BJ (cell line): Measurements from ENCODE around the gene CRYGS. TPM values are rescaled to one million over a fixed set of nuclear protein-coding genes. Genes with fewer than 3 reads are reported as not detected.

Source experiments
- CTCF ChIA-PET: fragments of 350-600 bp; formaldehyde crosslinking; extraction: SDS; loops from one replicate; lab custom pipeline; 2021; ENCODE audit warnings: antibody characterized with exemption, inconsistent platforms; lab: Yijun Ruan, JAX
- POLR2A ChIA-PET: fragments of 300-600 bp; sonication (Branson Sonifier 250); formaldehyde crosslinking; extraction: SDS; loops from one replicate; lab custom pipeline; 2021; ENCODE audit warnings: antibody characterized with exemption; lab: Charles Lee
- DNase-seq: peaks from one replicate; pipeline ENCODE4 v3.0.0-alpha.2; 2011; ENCODE audit warnings: low read depth
- H3K27me3 ChIP-seq: 2 replicates; pipeline ENCODE4 v1.6.0; 2011; ENCODE audit warnings: low read length; ENCODE audit not compliant: control insufficient read depth, insufficient read depth
- H3K36me3 ChIP-seq: 2 replicates; pipeline ENCODE4 v1.5.1; 2011; ENCODE audit warnings: low read length; ENCODE audit not compliant: control insufficient read depth, insufficient read depth
- H3K4me3 ChIP-seq: 2 replicates; pipeline ENCODE4 v1.5.1; 2011; ENCODE audit warnings: low read depth, mild to moderate bottlenecking, control low read depth, low read length
- polyA minus RNA-seq: library from RNA; depleted of rRNA, polyadenylated mRNA; stranded (reverse); fragments of >200 nt; gene quantifications from 2 replicates; pipeline ENCODE4 v1.2.3, GENCODE V29; 2011; rRNA and poly(A)+ RNA removed
- polyA plus RNA-seq: library from polyadenylated mRNA; depleted of rRNA; stranded (reverse); fragments of >200 nt; gene quantifications from 2 replicates; pipeline ENCODE4 v1.2.3, GENCODE V29; 2011; rRNA removed
- TF ChIP-seq, protein P1 (sequence below): IDR thresholded peaks from 2 replicates; pipeline ENCODE4 v1.5.1; 2011; ENCODE audit warnings: low read depth, mild to moderate bottlenecking, control low read depth, inconsistent platforms, low read length, moderate library complexity; ENCODE audit not compliant: insufficient read depth

The CRYGS gene
- 1.9 and 2.0 TPM in 2 replicates for polyA plus RNA-seq
- 0.76 and 1.4 TPM in 2 replicates for polyA minus RNA-seq

DNA sequence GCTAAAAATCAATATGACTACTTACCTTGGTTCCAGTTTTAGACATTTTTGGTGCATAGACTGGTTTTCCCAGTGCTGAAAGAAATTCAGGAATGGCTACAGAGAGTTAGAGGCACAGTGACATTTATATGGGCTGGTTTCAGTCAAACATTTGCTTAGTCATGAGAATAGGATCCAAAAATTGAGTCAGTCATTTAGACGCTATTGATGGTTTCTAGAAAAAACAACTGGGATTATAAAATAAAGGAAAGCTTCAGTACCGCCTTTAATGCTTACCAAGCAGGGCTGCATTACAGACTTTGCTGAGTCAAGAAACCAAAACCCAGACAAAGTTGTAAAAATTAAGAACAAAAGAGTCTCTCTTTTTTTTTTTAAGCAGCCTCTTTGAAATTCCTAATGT is at the start of gene CRYGS:
CRYGS (minus strand) TSS at position 100 of the 400 bp plus-strand sequence; CDS start at position 46, 54 bp downstream.
- TF ChIP-seq, protein P1, sequence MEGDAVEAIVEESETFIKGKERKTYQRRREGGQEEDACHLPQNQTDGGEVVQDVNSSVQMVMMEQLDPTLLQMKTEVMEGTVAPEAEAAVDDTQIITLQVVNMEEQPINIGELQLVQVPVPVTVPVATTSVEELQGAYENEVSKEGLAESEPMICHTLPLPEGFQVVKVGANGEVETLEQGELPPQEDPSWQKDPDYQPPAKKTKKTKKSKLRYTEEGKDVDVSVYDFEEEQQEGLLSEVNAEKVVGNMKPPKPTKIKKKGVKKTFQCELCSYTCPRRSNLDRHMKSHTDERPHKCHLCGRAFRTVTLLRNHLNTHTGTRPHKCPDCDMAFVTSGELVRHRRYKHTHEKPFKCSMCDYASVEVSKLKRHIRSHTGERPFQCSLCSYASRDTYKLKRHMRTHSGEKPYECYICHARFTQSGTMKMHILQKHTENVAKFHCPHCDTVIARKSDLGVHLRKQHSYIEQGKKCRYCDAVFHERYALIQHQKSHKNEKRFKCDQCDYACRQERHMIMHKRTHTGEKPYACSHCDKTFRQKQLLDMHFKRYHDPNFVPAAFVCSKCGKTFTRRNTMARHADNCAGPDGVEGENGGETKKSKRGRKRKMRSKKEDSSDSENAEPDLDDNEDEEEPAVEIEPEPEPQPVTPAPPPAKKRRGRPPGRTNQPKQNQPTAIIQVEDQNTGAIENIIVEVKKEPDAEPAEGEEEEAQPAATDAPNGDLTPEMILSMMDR: no peak
- CTCF ChIA-PET: no interaction called here
- Histone ChIP-seq H3K27me3 (no peaks in the 10 kb centered on the region), H3K36me3 (no peaks in the 10 kb centered on the region), H3K4me3 (no peak within 1 kb of the TSS)
- DNase-seq: no peak
- POLR2A ChIA-PET: no interaction called here

DNA sequence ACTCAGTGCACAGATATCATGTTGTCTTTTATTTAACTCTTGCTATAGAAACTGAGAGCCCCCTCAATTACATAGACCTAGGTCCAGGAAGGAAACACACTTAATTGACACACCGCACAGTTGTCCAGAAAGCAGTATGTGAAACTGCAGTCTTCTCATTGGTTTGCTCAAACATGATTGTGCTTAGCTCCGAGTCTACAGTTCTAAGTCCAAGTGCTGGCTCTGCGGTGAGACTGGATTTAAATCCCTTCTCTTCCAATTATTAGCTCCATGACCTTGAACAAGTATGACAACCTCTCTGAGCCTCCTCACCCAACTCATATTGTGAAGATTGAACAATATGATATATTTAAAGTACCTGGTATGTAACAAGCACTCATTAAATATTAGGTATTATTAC is 49.7 kb upstream of the CRYGS start:
- TF ChIP-seq, protein P1: no peak
- no peak overlapping the region for H3K4me3 ChIP-seq
- DNase-seq: no peak
- POLR2A ChIA-PET: no interaction called here
- CTCF ChIA-PET: interaction anchor here (1.0 to 1.6 kb wide), 2 partner anchors 21 to 33 kb away, joined by 3 to 5 read pairs; no protein-coding TSS in a partner anchor
- H3K27me3 ChIP-seq: peaks cover 2% of the 10 kb centered on the region; the same call in 1 of the 2 replicates
- no peaks in the 10 kb centered on the region for H3K36me3 ChIP-seq

DNA sequence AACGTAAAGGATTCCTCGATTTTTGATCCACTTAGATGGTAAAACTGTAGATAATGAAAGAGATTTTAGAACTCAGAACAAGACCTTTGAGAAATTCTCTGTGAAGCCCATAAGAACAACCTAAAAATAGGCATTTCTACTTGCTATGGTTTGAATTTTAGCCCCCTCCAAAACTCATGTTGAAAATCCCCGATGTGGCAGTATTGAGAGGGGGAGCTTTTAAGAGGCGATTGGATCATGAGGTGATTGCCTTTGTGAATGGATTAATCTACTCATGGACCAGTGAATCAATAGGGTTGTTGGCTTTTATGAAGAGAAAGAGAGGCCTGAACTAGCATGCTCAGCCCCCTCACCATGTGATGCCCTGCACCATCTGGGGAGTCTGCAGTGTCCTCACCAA is 48.5 kb upstream of the CRYGS start:
- peaks cover 2% of the 10 kb centered on the region; the same call in 1 of the 2 replicates for H3K27me3 ChIP-seq
- POLR2A ChIA-PET: no interaction called here
- DNase-seq: no peak
- no peaks in the 10 kb centered on the region for H3K36me3 ChIP-seq
- TF ChIP-seq, protein P1: no peak
- no peak overlapping the region for H3K4me3 ChIP-seq
- CTCF ChIA-PET: interaction anchor here (1.6 kb wide), 1 partner anchor 22 kb away, joined by 5 read pairs; no protein-coding TSS in a partner anchor

DNA sequence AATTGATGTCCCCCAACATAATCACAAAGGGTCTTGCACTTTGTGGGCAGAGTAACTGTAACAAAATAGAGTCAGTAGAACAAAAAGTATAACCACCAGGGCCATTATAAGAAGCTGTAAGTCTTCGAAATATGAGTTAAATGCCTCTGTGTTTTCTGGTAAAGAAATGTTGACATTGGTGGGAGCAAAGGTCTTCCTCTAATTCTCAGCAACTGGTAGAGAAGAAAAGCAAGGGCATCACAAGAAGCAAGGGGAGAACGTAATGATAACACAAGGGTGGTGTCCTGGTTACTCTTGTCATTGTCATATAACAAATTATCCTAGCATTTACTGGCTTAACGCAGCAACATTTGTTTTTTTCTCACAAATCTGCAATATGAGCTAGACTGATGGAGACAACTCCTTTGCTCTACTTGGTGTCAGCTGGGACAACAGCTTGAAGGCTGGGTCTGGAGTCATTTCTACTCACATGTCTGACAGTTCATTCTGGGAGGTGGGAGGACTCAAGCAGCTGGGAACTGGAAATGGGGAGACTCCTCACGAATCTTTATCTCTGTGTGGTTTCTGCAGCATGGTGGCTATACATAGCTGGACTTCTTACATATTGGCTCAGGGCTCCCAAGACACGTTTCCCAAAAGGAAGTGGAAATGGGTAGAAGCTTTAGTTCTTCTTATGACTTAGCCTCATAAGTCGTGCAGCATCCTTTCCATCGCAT is 46.6 kb upstream of the CRYGS start:
- no peak for DNase-seq

More for the DNA sequence above, 46.6 kb upstream of the CRYGS start:
- Histone ChIP-seq H3K4me3 (no peak overlapping the region), H3K27me3 (peaks cover 2% of the 10 kb centered on the region; the same call in 1 of the 2 replicates), H3K36me3 (no peaks in the 10 kb centered on the region)
- POLR2A ChIA-PET: interaction anchor here (0.7 kb wide), 1 partner anchor 20 kb away, joined by 3 read pairs; the partner anchor contains the start of gene DNAJB11
- CTCF ChIA-PET: interaction anchor here (0.9 to 1.4 kb wide), 3 partner anchors 18 to 26 kb away, joined by 3 to 6 read pairs (median 6); no protein-coding TSS in a partner anchor
- TF ChIP-seq, protein P1: no peak
